SK-N-SH (cell line): ENCODE data around the gene AKR1E2. TPM values are rescaled to one million over a fixed set of nuclear protein-coding genes. Genes with fewer than 3 reads are reported as not detected.

ENCODE experiments used
- CTCF ChIA-PET: fragments of 300-600, 350-600 bp; formaldehyde crosslinking; extraction: SDS; loops from one replicate; lab custom pipeline; 2021; lab: Yijun Ruan, JAX
- POLR2A ChIA-PET: fragments of 350-600 bp; sonication (Branson Sonifier 250); formaldehyde crosslinking; extraction: SDS; loops from one replicate; lab custom pipeline; 2020; ENCODE audit warnings: antibody characterized with exemption, inconsistent platforms; lab: Yijun Ruan, JAX
- DNase-seq: peaks from one replicate; pipeline ENCODE4 v3.0.0; 2012
- H2AFZ ChIP-seq: fragments of 200-600 bp; sonication (generic); 2 replicates; pipeline ENCODE4 v1.8.1; 2016; ENCODE audit warnings: antibody characterized with exemption, mild to moderate bottlenecking, low read depth
- H3F3A ChIP-seq: fragments of 200-600 bp; sonication (generic); replicated peaks from 2 replicates; pipeline ENCODE3; 2016; ENCODE audit warnings: antibody characterized with exemption, mild to moderate bottlenecking; ENCODE audit not compliant: insufficient read depth
- H3K27ac ChIP-seq, 2 experiments: fragments of 200-500 bp in 1 of 2; fragments of 200-600 bp in 1 of 2; sonication (Bioruptor generic) in 1 of 2; sonication (generic), shearing (Covaris generic) in 1 of 2; 2 replicates each; pipeline versions ENCODE4 v1.5.1 to v1.6.1; 2014 to 2016; ENCODE audit warnings: low read depth in 2 of 2, inconsistent platforms in 1 of 2, low read length in 1 of 2, mild to moderate bottlenecking in 1 of 2, mixed read lengths in 1 of 2
- H3K27me3 ChIP-seq: fragments of 200-600 bp; sonication (generic), shearing (Covaris generic); 2 replicates; pipeline ENCODE4 v1.6.1; 2016; ENCODE audit warnings: mixed run types; ENCODE audit not compliant: insufficient read depth
- H3K36me3 ChIP-seq, 2 experiments: fragments of 200-500 bp in 1 of 2; fragments of 200-600 bp in 1 of 2; sonication (Bioruptor generic) in 1 of 2; sonication (generic) in 1 of 2; replicated peaks in 1 of 2; 2 replicates each; pipeline versions ENCODE3 to v1.5.1; 2014 to 2016; ENCODE audit warnings: low read length in 1 of 2, mild to moderate bottlenecking in 1 of 2; ENCODE audit not compliant: insufficient read depth in 2 of 2, control insufficient read depth in 1 of 2
- H3K4me1 ChIP-seq, 2 experiments: fragments of 200-500 bp in 1 of 2; fragments of 200-600 bp in 1 of 2; sonication (Bioruptor generic) in 1 of 2; sonication (generic), shearing (Covaris generic) in 1 of 2; 2 replicates each; pipeline versions ENCODE4 v1.5.1 to v1.6.1; 2014 to 2016; ENCODE audit warnings: low read depth in 1 of 2, low read length in 1 of 2, mixed run types in 1 of 2; ENCODE audit not compliant: insufficient read depth in 2 of 2, control insufficient read depth in 1 of 2
- H3K4me2 ChIP-seq: fragments of 200-600 bp; sonication (generic), shearing (Covaris generic); 2 replicates; pipeline ENCODE4 v1.6.1; 2017; ENCODE audit warnings: mixed run types
- H3K4me3 ChIP-seq, 2 experiments: fragments of 200-500 bp in 1 of 2; fragments of 200-600 bp in 1 of 2; sonication (Bioruptor generic) in 1 of 2; sonication (generic), shearing (Covaris generic) in 1 of 2; 2 replicates each; pipeline versions ENCODE4 v1.5.1 to v1.8.1; 2014 to 2016; ENCODE audit warnings: low read depth in 2 of 2, inconsistent platforms in 1 of 2, low read length in 1 of 2, mild to moderate bottlenecking in 1 of 2, mixed read lengths in 1 of 2, moderate library complexity in 1 of 2
- H3K79me2 ChIP-seq: fragments of 200-600 bp; sonication (generic); 2 replicates; pipeline ENCODE4 v1.8.1; 2017; ENCODE audit warnings: mild to moderate bottlenecking; ENCODE audit not compliant: insufficient read depth
- H3K9ac ChIP-seq: fragments of 200-600 bp; sonication (generic); 2 replicates; pipeline ENCODE4 v1.6.1; 2017; ENCODE audit warnings: mixed run types
- H3K9me2 ChIP-seq: fragments of 200-600 bp; sonication (generic); 2 replicates; pipeline ENCODE4 v1.6.1; 2017; ENCODE audit warnings: mixed run types
- H3K9me3 ChIP-seq: fragments of 200-600 bp; sonication (generic); 2 replicates; pipeline ENCODE4 v1.6.1; 2017; ENCODE audit warnings: mixed run types, mild to moderate bottlenecking, moderate library complexity
- H4K20me1 ChIP-seq: fragments of 200-600 bp; sonication (generic); 2 replicates; pipeline ENCODE4 v1.6.1; 2017; ENCODE audit warnings: mild to moderate bottlenecking, mixed run types; ENCODE audit not compliant: insufficient read depth
- CTCF ChIP-seq: fragments of 200-600 bp; sonication (generic); IDR thresholded peaks from 2 replicates; pipeline ENCODE4 v1.6.1; 2017; ENCODE audit warnings: antibody characterized with exemption, mild to moderate bottlenecking, moderate library complexity
- EP300 ChIP-seq, 2 experiments: IDR thresholded peaks; 2 replicates each; pipeline versions ENCODE4 v1.4.0 to v1.6.1; 2012; ENCODE audit warnings: borderline replicate concordance in 1 of 2, low read depth in 1 of 2, low read length in 1 of 2
- EZH2phosphoT487 ChIP-seq: fragments of 200-600 bp; sonication (generic); IDR thresholded peaks from 2 replicates; pipeline ENCODE4 v1.6.1; 2017; ENCODE audit warnings: low read depth, mixed run types, mild to moderate bottlenecking, antibody characterized with exemption, moderate library complexity, borderline replicate concordance
- FOSL2 ChIP-seq: IDR thresholded peaks from 2 replicates; pipeline ENCODE4 v1.4.0; 2012; ENCODE audit warnings: low read depth, mild to moderate bottlenecking, moderate library complexity, borderline replicate concordance
- FOXM1 ChIP-seq: IDR thresholded peaks from 2 replicates; pipeline ENCODE4 v1.4.0; 2012; ENCODE audit warnings: low read depth, mild to moderate bottlenecking
- GATA2 ChIP-seq: sonication (generic); formaldehyde crosslinking; IDR thresholded peaks from 2 replicates; pipeline ENCODE4 v1.5.0; 2020; ENCODE audit warnings: mild to moderate bottlenecking, missing genetic modification reagents
- NFIC ChIP-seq: IDR thresholded peaks from 2 replicates; pipeline ENCODE4 v1.4.0; 2012; ENCODE audit warnings: borderline replicate concordance
- RFX5 ChIP-seq: IDR thresholded peaks from 2 replicates; pipeline ENCODE4 v1.6.1; 2012; ENCODE audit warnings: mild to moderate bottlenecking, improper control_type of control experiment, low read length
- RXRA ChIP-seq: IDR thresholded peaks from 2 replicates; pipeline ENCODE4 v1.4.0; 2012; ENCODE audit warnings: low read depth, mild to moderate bottlenecking, borderline replicate concordance
- SIN3A ChIP-seq: IDR thresholded peaks from 2 replicates; pipeline ENCODE4 v1.6.1; 2012; ENCODE audit warnings: low read depth, mild to moderate bottlenecking, low read length, moderate library complexity, borderline replicate concordance
- SMC3 ChIP-seq: IDR thresholded peaks from 2 replicates; pipeline ENCODE4 v1.6.1; 2012; ENCODE audit warnings: low read depth, low read length, improper control_type of control experiment
- TEAD4 ChIP-seq: IDR thresholded peaks from 2 replicates; pipeline ENCODE4 v1.4.0; 2012; ENCODE audit warnings: mild to moderate bottlenecking, borderline replicate concordance; ENCODE audit not compliant: insufficient read depth
- USF1 ChIP-seq: IDR thresholded peaks from 2 replicates; pipeline ENCODE4 v1.4.0; 2012; ENCODE audit warnings: low read depth, borderline replicate concordance
- WGBS: methylation state at CpG from one replicate; pipeline ENCODE4 v1.1.6; 2017; ENCODE audit warnings: low lambda C conversion rate; 5-methylcytosine and 5-hydroxymethylcytosine counted together
- polyA plus RNA-seq, 3 experiments: library from polyadenylated mRNA; depleted of rRNA; stranded (reverse); fragments of >200 nt; gene quantifications; 2 replicates each; pipeline ENCODE4 v1.2.3, GENCODE V29; 2012
- TF ChIP-seq, protein P1 (sequence below): fragments of 150-350 bp; IDR thresholded peaks from 2 replicates; pipeline ENCODE4 v1.6.1; 2016; ENCODE audit warnings: mild to moderate bottlenecking, low read depth, low read length
- TF ChIP-seq, protein P2 (sequence below): IDR thresholded peaks from 2 replicates; pipeline ENCODE4; 2012

Gene AKR1E2
- polyA plus RNA-seq, 1 of the 3 experiments (the other 2 are of a cell fraction) = 5.8 TPM

DNA sequence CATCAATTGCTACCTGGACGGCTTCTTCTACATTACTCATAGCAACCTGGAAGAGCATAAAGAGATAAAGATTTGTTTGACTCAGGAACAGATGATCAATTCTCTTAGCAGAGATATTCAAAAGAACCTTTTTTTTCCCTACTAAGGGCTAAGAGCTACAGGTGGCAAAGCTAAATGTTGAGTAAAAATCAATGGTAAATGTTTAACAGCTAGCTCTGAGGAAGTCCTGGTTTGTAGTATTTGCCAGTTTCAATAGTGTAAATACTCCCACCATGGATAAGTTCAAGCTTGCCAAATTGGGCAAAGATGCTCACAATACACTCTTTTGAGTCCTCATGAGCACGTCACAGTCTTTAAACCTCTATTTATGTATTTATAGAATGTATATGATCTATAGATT lies 64.0 kb downstream of the AKR1E2 start:
- no peak overlapping the region for H3K4me3 ChIP-seq
- no peak for DNase-seq
- ChIA-PET POLR2A (interaction anchor here (0.7 kb wide), 1 partner anchor 975 kb away, joined by 3 read pairs; no protein-coding TSS in a partner anchor), CTCF (interaction anchor here (2.0 kb wide), 1 partner anchor 40 kb away, joined by 8 read pairs; no protein-coding TSS in a partner anchor)
- H3K9me2 ChIP-seq = no peaks in the 10 kb centered on the region
- H3K27ac ChIP-seq = no peak overlapping the region
- no peak overlapping the region for H3K9ac ChIP-seq
- H3K27me3 ChIP-seq = no peaks in the 10 kb centered on the region
- no peaks in the 10 kb centered on the region for H3K36me3 ChIP-seq
- H3K9me3 ChIP-seq = no peaks in the 10 kb centered on the region
- no peaks in the 10 kb centered on the region for H3K79me2 ChIP-seq
- no peak overlapping the region for H3K4me2 ChIP-seq
- TF ChIP-seq TEAD4 = no peak
- TF ChIP-seq, protein P1, sequence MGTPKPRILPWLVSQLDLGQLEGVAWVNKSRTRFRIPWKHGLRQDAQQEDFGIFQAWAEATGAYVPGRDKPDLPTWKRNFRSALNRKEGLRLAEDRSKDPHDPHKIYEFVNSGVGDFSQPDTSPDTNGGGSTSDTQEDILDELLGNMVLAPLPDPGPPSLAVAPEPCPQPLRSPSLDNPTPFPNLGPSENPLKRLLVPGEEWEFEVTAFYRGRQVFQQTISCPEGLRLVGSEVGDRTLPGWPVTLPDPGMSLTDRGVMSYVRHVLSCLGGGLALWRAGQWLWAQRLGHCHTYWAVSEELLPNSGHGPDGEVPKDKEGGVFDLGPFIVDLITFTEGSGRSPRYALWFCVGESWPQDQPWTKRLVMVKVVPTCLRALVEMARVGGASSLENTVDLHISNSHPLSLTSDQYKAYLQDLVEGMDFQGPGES = no peak
- no peaks in the 10 kb centered on the region for H3F3A ChIP-seq
- no peak overlapping the region for H2AFZ ChIP-seq
- WGBS = 78% methylated on average over 2 of the region's 2 CpGs
- peaks cover 0 to 8% of the 10 kb centered on the region in 2 experiments; a peak in 3 of 4 replicates for H3K4me1 ChIP-seq
- no peaks in the 10 kb centered on the region for H4K20me1 ChIP-seq

DNA sequence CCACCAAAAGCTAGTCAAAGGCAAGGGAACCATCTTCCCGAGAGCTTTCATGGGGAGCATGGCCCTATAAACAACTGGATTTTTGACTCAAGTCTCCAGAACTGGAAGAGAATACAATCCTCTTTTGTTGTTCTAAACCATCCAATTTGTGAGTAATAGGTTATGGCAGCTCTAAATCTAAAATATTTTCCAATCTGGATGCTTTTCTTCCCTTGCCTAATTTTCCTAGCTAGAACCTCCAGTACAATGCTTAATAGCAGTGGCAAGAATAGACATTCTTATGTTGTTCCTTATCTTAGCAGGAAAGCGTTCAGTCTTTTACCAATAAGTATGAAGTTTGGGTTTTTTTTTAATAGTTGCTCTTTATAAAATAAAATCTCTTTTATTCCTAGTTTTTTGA lies 66.7 kb downstream of the AKR1E2 start:
- POLR2A ChIA-PET = no interaction called here
- TF ChIP-seq GATA2 (CRISPR knock-in tag) = no peak
- no peak for TF ChIP-seq CTCF
- TF ChIP-seq USF1 = no peak
- TF ChIP-seq RXRA = no peak
- TF ChIP-seq, protein P2, sequence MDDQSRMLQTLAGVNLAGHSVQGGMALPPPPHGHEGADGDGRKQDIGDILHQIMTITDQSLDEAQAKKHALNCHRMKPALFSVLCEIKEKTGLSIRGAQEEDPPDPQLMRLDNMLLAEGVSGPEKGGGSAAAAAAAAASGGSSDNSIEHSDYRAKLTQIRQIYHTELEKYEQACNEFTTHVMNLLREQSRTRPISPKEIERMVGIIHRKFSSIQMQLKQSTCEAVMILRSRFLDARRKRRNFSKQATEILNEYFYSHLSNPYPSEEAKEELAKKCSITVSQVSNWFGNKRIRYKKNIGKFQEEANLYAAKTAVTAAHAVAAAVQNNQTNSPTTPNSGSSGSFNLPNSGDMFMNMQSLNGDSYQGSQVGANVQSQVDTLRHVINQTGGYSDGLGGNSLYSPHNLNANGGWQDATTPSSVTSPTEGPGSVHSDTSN = no peak
- no peak for TF ChIP-seq SIN3A
- TF ChIP-seq EP300 (IDR thresholded peaks at IDR 0.05; ENCODE audit: borderline replicate concordance in 1 of 2, low read depth in 1 of 2, low read length in 1 of 2) = no peak
- no peak for TF ChIP-seq NFIC
- no peak for TF ChIP-seq EZH2phosphoT487
- TF ChIP-seq FOSL2 = no peak
- no peak for TF ChIP-seq SMC3
- TF ChIP-seq FOXM1 = no peak
- no peak for TF ChIP-seq RFX5
- Histone ChIP-seq H3K79me2 (no peaks in the 10 kb centered on the region), H3K4me2 (no peak overlapping the region), H3K27ac (no peak overlapping the region), H3F3A (no peaks in the 10 kb centered on the region), H3K9me2 (no peaks in the 10 kb centered on the region), H3K27me3 (no peaks in the 10 kb centered on the region), H4K20me1 (no peaks in the 10 kb centered on the region), H3K4me3 (no peak overlapping the region), H3K9me3 (no peaks in the 10 kb centered on the region), H3K36me3 (no peaks in the 10 kb centered on the region), H3K4me1 (peaks cover 0 to 8% of the 10 kb centered on the region in 2 experiments; a peak in 3 of 4 replicates), H3K9ac (no peak overlapping the region), H2AFZ (no peak overlapping the region)
- no peak for DNase-seq
- WGBS = 67% methylated on average over 2 of the region's 2 CpGs
- CTCF ChIA-PET = no interaction called here
